ENCODE data around the gene BCL2L13.

BCL2L13 gene

DNA sequence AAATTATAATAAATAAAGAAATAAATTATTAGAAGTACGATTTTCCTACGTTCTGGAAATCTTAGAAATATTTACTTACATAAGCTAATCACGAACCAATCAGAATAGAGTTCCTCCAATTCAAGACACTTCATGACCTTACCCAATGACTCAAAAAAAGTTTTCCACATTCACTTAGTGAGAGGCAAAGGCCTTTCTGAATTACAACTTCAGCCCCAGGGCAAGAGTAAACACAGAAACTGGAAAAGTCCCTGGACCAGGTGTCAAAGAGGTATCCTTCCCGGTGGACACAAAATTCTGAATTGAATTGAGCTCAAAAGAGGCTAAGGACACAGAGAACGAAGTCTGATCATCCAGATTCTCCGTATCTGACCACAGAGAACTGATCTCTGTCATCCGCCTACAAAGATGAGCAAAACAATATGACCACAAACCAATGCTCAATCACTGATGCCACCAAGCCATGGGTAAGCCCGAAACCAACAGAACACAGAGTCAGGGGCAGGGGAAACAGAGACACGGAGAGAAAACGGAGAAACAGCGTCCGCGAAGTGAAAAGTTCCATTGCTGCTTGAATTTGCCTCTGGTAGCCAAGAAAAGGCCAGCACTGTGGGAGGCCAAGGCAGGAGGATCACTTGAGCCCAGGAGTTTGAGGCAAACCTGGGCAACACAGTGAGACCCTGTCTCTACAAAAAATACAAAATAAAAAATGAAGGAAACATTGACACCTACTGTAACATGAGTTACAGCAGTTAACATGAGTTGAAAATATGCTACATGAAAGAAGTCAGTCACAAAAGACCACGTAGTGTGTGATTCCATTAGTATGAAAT is 128.9 kb downstream of the BCL2L13 start:
- peak in 1 of 2 donors; percentile 67 for DNase-seq

DNA sequence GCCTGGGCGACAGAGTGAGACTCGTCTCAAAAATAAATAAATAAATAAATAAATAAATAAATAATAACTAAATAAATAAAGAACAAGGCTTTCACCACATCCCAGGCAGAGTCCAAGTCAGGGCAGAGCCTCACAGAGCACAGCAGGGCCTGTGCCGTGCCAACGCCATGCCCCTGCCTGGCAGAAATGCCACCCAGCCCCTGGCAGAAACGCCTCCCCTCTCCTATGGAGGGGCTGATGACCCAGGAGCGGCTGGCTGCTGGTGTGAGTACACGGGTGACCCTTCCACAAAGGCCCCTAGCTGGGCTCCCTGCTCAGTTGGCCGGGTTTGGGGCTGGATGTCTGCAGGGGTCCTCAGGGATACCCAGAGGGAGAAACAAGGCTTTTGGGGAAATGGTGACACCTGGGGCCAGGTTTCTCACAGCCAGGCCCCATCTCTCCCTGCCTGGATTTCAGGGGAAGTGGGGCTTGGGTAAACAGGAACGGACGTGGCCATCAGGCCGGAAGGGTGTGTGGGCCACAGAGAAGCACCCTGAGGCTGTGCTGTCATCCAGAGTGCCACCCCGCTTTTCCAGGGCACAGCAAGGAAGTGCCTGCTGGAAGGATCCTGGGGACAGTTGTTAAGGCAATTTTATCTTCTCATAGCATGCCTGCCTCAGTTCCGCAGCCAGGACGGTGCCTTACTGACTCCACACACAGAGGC is 130.6 kb downstream of the BCL2L13 start:
- DNase-seq = peak in 1 of 2 donors; percentile 40

DNA sequence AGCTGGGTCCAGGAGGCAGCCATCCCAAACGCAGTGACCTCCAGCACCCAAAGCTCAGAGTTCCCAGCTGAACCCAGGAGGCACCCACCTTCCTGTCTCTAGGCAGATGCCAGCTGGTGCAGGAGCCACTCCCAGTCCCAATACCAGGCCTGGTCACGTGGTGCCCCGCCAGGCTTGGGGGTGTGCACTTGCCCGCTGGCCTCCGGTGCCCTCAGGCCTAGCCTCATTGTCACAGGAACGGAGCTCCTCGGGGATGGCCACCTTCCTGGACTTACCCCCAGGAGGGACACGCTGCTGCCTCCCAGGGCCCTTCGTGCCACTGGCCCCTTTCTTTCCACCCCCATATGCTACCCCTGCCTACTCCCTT is 131.1 kb downstream of the BCL2L13 start:
- DNase-seq = no peak

DNA sequence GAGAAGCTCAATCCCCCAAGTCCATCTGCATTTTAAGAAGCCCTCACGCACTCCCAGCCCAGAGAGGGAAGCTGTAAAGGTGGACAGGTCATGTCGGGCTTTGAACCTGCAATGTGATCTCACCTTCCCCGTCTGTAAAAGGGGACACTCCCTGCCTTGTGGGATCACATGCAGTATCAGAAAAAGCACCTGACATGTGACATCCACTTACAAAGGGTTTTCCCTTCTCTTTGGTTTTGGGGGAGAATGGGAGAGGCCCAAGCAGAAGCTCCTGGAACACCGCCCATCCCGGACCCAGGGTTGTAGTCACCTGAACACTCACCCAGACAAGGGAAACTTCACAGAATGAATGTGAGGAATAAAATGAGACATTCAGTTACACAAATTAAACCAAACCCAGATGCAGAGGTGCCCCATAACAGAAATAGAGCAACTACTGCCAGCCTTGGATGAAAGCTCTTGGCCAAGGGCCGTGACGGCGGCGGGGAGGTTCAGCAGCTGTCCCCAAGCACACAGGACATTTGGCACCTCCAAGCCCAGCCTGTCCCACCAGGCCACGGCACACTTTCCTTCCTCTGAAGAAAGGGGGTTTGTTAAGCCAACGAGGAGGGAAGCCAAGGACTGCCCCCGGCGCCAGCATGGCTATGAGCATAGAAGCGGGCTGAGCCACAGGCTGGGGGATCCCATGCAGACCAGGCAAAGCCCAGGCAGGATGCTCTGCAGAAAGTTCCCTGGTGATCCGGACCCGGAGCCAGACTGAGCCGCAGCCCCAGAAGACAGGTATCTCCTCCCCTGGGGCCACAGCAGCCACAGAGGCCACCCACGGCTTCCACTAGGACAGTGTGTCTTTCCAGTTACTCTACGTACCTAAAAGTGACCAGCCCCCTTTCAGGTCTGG is 131.9 kb downstream of the BCL2L13 start:
- no peak for DNase-seq

DNA sequence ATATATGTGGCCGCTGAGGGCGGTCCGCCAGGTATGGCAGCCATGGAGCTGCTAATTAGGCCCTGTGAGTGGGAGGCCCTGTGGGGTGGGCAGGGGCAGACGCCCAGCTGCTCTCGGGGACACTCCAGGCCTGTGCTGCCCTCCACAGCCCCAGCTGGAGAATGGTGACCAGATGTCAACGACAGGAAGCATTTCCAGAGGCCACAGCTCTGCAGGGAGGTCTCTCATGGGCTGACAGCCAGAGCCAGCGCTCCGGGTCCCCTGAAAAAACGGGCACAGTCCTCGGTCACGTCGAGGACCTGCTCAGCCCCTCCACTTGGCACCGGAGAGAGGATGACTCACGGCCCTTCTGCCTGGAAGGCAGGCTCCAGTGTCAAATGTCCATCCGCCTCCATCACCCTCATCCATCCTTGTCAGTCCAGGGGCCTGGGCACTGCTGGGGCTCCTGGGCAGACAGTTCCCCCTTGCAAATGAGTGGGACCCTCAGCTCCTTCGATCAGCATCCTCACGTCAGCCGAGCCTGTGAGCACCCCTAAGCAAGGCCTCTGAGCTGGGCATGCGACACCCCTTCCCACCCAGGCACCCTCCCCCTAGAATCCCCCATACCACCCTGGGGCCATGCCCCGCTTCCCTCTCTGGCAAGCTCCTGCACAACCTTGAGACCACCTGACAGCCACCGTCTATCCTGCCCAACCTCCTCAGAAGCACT is 133.8 kb downstream of the BCL2L13 start:
- DNase-seq = no peak

DNA sequence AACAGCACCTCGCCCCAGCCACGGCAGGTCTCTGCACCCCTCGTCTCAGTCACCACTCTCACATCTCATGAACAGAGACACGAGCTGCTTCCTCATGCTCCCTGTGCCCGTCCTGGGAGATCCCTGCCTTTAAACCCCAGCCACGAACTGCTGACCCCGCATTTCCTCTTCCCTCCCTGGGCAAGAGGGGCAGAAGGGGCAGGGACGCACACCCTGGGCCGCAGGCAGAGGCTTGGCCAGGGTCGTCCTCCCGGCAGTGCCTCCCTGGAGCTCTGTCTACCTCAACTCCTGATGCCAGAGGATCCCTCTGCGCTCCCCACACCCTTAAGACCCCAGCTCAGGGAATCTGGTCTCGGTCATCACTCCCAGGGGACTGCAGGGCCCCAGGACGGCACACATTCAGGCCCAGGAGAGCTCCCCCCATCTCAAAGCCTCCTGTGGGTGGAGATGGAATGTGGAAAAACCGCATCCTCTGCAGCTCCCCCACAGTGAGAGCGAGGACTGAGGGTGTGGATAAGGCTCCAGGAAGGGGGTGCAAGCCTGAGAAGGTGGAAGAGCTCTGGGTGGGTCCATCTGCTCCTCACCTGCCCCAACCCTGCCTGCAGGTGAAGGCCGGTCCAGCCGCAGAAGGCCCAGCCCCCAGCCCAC is 134.5 kb downstream of the BCL2L13 start:
- DNase-seq = no peak

DNA sequence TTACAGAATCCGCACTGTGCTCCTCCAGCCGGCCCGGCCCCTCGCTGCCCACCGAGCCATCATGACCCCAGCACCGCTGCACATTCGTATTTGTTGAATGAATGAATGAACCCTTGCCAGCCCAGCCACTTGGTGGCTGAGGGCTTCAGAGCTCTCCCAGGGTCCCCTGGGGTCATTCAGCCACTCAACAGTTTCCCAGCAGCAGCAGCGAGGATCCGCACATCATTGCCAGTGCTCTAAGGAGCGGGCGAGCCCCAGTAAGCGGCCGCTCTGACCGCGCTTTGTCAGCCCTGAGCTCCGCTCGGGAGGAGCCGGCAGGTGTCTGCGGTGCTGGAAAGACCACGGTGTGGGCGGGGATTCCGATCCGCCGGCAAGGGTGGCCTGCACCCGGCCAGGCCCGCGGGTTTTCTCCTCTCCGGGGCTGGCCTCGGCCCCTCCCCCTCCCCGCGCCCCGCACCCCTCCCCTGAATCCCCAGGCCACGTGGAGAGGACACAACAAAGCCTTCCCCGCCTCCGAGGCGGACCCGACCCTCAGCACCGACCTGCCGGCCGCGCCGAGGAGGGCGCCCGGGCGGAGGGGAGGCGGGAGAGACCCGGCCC is 135.1 kb downstream of the BCL2L13 start:
- peak; percentile 67 to 70 for DNase-seq

DNA sequence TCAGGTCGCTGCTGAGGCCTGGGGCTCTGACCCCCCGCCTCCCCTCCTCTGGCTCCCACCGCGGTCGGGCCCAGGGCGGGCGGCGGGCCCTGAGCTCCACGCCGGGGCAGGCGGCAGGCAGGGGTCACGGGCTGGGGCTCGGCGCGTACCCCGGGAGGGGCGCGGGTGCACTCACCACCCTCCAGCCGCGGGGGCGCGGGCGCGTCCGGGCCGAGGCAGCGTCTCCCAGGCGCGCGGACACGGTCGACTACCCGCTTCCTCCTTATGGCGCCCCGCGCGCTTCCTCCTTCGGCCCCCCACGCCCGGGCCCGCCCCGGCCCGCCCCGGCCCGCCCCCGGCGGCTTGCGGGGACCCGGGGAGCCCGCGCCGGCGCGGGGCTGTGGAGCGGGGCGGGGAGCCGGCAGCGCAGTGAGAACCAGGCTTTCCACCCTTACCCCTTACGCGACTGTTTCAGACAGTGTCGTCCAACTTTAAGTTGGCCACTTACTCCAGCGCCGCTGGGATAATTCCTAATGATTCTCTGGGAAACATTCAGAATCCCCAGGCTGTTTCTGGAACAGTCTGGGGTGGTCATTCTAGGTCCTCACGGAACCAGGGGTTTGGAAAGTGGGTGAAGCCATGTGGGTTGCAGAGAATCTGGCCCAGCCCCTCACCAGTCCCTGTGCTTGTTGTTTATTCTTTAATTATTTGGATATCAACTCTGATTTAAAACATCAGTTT is 135.8 kb downstream of the BCL2L13 start, which contains the start of gene BID:
TSS of gene BID (minus strand) at position 264 of the 720 bp plus-strand sequence. CDS start 24,353 bp downstream, outside the sequence.
- DNase-seq = peak; percentile 57 to 62

DNA sequence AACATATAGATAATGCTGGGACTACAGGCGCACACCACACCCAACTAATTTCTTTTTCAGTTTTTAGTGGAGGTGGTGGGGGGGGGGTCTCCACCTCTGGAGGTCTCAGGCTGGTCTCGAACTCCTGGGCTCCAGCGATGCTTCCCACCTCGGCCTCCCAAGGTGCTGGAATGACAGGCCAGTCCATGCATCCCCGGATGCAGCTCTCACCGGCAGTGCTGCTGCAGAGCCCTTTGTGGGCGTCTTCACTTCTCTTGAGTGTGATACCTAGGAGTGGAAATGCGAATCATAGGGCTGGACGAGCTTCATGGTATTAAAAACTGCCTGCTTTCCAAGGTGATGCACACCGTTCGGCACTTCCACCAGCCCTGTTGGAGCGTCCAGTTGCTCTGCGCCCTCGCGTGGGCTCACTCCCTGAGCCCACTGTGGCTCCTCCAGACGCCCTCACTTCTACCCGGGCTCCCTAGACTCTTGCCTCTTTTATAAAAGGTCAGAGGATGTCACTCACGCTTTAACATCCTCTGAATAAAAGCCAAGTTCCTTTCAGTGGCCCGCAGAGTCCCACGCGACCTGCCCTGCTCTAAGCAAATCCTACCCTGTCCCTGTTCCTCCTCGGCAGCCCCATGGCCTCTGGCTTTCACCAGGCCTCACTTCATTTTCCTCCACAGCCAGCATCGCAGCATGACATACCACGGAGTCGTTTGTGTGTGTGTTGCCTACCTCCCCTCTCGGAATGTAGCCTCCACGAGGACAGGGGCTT is 136.5 kb downstream of the BCL2L13 start:
- DNase-seq = no peak

DNA sequence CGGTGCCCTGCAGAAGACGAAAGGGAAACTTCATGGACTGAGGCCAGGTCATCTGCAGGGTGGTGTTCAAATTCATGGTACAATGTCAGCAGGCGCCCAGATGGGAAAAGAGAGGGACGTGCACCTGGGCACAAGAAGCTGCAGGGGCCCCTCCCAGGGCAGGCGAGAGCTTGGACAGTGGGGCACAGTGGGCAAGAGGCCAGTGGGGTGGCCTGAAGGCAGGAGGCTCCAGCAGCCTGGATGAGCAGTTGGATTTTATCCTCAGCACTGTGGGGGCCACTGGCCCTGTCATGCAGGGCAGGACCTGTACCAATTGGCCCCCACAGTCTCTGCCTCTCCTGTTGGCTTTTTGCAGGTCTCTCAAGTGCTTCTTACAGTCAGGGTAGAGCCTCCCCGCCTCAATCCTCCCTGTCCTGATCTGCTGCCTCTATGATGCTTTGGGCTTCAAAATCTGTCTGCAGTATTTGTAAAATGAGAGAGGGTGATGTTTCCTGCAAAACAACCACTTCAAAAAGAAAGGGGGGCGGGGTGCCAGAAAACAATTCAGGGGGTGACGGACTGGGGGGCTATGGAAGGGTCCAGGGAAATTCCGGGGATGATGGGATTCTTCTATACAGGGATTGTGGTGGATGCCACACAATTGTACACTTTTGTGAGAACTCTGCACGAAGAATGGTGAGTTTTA is 137.4 kb downstream of the BCL2L13 start:
- DNase-seq = peak in 1 of 2 donors; percentile 32

DNA sequence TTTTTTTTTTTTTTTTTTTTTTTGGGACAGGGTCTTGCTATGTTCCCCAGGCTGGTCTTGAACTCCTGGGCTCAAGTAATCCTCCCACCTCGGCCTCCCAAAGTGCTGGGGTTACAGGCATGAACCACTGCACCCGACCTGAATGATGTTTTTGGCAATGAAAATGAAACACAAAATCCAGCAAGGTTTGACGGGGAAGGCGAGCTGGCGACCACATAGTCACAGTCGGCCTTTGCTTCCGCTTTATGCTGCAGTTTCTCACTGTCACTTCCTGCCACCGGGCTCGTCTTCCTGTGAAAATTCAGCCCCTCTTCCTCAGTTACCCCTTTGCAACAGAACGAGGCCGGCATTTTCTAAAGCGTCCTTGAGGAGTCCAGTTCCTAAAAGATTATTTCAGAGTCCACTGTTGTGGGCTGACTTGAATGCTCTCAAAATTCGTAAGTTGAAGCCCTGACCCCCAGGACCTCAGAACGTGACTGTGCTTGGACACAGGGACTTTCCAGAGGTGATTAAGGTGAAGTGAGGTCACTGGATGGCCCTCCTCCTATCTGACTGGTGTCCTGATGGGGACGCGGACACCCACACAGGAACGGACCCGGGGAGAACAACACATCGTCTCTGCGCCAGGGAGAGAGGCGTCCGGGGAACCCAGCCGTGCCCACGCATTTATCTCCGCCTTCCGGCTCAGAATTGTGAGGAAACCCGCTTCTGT is 138.6 kb downstream of the BCL2L13 start:
- peak; percentile 84 to 85 for DNase-seq

DNA sequence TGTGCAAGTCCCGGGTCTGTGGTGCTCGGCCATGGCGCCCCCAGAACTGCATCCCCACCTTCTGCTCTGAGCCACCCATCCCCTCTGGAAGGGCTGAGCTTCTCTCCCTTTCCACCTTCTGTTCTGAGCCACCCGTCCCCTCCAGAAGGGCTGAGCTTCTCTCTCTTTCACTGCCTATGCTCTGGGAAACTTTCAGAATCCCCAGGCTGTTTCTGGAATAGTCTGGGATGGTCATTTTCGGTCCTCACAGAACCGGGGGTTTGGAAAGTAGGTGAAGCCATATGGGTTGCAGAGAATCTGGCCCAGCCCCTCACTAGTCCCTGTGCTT is 139.1 kb downstream of the BCL2L13 start:
- no peak for DNase-seq

DNA sequence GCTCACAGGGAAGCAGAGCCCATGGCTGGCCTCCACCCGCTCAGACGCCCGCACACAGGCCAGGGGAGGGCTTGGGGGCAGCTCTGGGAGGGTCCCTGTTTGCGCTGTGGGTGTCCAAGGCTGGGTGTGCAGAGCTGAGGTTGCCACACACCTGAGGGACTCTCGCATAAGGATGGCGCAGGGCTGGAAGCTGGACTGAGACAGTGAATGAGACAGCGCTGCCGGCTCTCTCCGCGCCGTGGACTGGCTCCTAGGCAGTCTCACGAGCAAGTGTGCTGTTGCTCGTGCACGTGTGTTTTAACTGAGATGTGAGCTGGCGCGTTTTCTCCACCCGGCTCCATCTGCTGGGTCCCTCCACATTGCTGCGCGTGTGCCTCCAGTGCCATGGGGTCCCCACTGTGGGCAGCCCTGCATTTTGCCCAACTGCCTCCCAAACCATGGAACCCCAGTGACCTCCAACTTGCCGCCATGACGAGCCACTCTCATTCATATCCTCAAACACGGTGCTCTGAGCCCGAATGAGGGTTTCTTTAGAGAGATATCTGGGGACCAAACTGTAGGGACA is 139.9 kb downstream of the BCL2L13 start:
- DNase-seq = no peak

DNA sequence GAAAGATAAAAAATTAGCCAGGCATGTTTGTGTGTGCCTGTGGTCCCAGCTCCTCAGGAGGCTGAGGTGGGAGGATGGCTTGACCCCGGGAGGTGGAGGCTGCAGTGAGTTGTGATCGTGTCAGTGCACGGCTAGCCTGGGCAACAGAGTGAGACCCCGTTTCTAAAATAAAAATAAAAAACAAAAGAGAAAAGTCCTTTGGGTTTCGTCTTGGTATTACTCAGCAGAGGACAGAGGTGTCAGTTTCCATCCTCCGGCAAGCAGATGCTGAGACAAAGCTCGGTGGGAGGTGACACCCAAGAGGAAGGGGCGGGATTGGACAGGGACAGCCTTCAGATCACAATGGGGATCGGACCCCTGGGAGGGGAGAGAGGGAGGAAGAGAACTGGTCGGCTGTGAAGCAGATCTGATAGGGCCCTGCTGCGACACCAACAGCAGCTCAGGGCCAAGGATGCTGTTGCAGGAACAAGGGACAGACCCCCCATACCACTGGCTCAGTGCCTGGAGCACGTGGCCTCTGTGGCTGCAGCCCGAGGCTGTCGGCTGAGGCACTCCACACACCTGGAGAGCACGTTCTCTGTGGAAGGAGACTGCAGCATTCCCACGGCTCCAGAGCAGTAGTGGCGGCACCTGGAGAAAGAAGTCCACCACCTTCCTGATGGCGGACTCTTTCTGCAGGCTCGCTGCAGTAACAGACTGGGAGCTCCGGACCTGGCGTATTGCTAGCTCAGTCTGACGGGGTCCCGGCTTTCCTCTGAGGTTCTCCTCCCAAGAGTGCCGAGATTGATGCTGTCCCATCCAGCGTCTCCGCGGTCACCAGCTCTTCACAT is 140.9 kb downstream of the BCL2L13 start:
- no peak for DNase-seq

DNA sequence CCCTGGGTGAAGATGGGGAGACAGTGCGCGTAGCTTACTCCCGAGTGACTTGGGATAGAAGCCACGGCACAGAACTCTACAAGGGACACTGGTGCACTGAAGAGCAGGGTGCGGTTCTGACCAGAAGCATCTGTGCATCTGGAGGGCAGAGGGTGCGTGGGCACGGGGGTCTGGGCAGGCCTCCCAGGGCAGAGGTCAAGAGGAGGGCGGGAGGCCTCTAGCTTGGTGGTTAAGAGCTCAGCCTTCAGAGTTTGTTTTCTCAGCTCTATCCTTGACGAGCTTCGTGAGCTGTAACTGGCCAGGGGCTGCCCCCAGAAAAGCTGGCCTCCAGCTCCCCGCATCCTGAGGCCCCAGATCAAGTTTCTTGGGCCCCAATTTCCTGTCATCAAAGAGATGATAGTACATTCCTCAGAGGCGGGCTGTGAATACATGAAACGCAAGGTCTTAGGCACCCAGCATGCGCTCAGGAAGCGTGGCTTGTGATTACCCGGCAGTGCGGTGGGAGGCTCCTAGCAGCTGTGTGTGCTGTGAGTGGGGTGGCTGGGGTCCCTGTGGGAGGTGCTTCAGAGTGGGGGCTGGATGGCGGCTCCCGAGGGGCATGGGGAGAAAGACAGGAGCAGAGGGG is 141.7 kb downstream of the BCL2L13 start:
- no peak for DNase-seq

Data from CD4-positive, alpha-beta T cell treated with Interleukin-4 for 1 hour (primary cell).